Measurements from ENCODE around the gene CYFIP1. TPM values are rescaled to one million over a fixed set of nuclear protein-coding genes. Genes with fewer than 3 reads are reported as not detected.

CYFIP1 gene
- total RNA-seq, 1 donor from 2014 or later: 46.0 TPM

DNA sequence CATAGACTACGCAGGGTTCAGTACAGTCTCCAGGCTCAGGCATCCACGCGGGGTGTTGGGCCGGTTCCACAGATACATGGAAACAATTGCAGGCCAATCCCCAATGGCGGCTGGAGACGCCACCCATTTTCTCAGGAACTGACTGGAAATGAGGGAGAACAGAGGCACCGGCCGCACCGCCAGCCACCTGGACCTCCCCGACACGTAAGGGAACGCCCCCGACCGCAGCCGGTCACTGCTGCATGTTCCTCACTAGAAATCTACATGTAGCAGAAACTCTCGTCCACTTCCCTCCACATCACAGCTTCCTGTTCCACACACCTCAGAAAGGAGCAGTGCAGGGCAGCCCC lies 29.2 kb downstream of the CYFIP1 start:
- ATAC-seq (no peak), DNase-seq (ENCODE audit: low spot score) (no peak)

DNA sequence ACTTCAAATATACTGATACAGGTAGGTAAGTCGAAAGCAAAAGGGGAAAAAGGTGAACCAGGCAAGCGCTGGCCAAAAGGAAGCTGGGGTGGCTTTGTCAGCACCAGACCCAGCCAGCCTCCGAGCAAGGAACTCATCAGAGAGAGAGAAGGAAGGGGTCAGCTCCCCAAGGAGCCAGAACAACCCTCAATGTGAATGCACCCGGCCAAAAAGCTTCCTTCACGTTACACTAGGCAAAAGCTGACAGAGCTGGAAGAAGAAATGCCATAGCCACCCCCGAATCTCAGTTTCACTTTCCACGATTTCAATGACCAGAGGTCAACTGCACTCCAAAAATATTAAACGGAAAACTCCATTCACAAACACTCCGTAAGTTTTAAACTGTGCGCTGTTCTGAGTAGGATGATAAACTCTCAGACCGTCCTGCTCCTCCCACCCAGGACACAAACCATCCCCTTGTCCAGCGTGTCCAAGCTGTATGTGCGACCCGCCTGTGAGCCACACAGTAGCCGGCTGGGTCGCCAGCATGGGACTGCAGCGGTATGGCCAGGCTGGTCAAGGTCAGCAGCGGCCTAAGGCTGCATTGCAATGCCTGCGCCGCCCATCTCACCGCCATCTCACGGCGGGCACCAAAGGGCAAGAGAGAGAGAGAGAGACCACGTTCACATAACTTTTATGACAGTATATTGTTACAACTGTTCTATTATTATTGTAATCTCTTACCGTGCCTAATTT lies 29.7 kb downstream of the CYFIP1 start:
- ATAC-seq (peak; percentile 16), DNase-seq (ENCODE audit: low spot score) (no peak)

DNA sequence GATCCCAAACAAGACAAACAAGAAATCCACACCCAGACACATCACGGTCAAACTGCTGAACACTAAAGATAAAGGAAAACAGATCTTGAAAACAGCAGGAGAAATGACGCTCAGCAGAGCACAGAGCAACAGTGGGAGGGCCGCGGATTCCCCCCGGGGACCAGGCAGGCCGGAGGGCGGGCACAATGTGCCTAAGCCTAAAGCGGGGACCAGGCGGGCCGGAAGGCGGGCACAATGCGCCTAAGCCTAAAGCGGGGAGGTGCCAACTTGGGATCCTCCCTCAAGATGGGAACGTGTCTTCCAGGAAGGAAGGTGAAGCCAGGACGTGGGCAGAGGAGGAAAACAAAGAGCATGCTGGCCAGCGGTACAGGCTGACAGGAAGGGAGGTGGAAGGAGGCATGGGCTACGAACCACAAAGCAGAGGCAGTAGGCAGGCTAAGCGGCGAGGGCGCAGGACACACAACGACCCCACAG lies 31.1 kb downstream of the CYFIP1 start:
- peak; percentile 32 for ATAC-seq
- no peak for DNase-seq (ENCODE audit: low spot score)

DNA sequence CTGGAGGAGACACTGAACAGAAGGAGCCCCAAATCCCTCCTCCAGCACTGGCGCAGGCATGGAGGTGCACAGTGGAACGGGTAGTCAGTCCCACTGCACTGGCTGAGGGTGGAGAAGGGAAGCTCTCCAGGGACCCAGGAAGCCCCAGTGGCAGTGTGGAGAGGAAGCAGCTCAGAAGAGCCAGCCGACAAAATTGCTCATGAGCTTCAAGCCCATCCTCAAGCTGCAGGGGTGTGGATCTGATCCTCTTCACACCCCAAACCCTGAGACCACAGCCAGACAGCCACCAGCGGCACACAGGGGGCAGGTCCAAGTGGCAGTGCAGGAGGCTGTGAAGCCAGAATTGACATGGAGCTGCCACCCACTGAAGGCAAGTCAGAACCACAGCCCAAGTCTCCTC lies 32.1 kb downstream of the CYFIP1 start:
- ATAC-seq: no peak
- DNase-seq (ENCODE audit: low spot score): no peak

DNA sequence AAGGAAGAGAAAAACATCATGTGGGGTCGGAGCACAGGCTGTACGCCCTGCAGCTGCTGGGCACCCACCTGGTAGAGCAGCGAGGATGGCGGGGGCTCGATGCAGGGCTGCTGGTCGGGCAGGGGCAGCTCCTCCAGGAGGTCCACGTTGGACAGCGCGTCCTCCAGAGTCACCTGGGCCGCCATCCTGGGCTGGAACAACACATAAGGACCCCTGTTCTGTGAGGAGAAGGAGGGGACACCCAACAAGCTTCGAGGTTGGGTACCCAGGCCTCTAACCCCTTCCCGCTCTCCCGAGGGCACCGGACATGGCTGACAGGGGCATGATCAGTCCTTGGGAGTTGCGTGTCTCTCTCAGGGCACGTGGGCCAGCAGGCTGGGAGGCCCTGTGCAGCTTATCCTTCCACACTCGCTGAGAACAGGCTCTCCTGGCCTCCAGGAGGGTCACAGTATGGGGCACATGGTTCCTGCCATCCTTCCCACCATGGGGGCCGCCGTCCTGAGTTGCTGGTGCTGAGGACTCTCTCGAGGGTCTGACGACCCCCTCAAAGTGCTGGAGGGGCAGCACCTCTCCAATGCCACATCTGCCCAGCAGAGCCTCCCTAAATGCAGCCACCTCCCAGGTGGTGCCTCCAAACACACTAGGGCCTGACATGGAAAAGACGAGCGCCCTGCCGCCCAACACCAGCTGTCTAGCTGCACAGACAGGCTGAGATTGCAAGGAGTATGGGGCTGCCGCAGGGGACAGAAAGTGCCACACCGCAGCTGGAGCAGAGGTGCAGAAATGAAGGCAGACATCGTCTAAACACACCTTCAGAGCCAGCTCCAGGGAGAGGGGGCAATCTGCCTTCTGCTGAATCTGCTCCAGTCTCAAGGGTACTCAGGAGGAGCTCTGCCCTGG lies 32.8 kb downstream of the CYFIP1 start:
- DNase-seq (ENCODE audit: low spot score) (no peak), ATAC-seq (no peak)

DNA sequence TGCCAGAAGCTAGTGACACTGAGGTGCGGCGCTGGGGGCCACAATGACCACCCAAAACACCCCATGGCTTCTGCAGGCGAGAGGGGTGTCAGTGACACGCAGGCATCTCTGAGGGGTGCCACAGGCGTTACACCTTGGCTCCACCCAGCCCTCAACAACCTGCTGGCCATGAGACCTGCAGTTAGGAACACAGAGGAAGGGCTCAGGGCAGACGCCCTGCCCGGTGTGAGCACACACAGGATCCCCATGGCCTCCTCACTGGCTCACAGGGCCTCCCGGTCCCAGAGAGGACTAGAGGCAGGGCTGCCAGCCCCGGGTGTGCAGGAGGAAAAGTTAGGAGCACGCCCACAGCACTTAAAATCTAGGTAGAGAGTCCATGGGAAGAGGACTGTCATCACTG lies 35.1 kb downstream of the CYFIP1 start:
- ATAC-seq: no peak
- DNase-seq (ENCODE audit: low spot score): no peak

DNA sequence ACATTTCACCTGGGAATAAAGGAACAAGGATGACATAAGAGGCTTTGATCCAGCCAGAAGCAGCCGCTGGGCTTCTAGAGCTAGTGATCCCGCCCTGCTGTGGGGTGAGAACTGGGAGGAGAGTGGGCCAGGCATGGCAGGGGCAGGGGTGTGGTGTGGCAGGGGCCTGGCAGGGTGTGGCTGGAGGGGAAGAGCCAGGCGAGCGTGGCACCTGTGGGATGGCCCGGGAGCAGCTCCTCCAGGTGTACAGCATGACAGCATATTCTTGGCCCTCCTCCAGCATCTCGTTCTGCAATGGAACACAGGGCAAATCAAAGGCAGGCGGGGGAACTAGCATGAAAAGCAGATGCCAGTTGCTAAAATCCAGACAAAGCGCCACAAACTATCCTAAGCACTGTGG lies 35.5 kb downstream of the CYFIP1 start:
- DNase-seq (ENCODE audit: low spot score) (no peak), ATAC-seq (peak; percentile 39)

DNA sequence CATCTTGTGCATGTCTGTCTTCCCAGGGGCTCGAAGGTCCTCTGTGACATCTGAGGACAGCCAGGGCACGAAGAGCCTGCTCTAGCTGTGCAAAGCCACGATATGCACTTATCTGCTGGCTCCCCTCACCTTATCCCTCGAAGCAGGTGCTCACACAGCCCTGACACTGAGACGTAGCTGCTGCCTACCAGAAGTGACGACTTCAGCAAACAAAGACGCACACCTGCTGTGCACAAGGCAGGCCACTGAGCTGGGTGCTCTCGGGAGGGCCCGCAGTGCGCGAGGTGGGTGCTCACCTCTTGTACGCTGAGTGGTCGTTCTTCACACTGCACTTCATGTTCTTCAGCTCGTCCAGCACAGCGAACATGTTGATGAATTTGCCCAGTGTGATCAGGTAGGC lies 37.3 kb downstream of the CYFIP1 start:
- ATAC-seq (no peak), DNase-seq (ENCODE audit: low spot score) (no peak)

DNA sequence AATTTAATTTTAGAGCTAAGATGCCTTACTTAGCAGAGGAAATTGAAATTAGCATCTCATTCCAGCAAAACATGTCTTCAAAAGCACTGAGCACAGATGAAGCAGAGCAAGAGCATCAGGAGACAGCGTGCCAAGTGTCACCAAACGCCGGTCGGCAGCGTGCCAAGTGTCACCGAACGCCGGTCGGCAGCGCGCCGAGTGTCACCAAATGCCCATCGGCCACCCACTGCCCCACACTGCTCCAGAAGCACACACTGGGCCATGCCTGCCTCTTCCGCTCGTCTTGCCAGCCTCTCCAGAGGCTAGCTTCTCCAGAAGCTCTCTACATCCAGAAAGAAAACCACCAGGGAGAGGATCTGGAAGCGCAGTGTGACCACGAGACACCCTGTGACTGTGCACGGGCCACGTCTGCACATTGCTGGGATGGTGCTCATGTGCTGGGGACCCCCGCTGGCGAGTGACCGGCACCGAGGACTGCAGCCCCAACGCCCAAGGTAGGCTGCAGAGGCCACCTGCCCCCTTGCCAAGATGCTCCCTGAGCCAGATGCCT lies 37.8 kb downstream of the CYFIP1 start:
- DNase-seq (ENCODE audit: low spot score) (no peak), ATAC-seq (no peak)

DNA sequence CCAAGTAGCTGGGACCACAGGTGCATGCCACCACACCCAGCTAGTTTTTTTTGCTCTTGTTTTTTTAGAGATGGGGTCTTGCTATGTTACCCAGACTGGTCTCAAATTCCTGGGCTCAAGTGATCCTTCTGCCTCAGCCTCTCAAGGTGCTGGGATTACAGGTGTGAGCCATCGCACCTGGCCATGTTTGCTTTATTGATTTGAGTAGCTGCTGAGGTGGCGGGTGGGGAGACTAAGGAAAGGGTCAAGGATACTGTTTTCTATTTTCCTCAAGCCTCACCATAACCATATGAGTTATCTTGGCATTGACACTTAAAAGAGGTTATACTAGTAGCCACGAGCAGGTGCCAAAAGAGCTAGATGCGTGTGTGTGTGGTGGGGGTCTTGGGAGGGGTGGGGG lies 39.0 kb downstream of the CYFIP1 start:
- no peak for ATAC-seq

DNA sequence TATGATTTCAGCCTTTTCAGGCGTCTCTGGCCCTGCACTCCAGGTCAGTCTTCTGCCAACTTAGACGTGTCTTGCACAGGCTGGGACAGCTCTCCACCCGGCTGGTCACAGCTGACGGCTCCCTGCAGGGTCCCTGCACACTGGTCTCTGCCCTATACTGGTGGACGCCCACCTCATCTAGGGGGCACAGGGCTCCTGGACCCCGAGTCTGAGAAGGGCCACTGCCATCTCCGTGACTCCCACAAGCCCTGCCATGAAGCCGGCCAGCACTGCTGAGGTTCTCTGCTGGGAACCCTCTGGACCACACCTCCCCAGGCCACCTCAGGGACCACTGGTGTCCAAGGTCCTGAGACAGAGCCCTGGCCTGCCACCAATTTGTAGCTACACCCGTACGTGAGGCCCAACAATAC lies 40.5 kb downstream of the CYFIP1 start:
- ATAC-seq: no peak
- DNase-seq (ENCODE audit: low spot score): no peak

More for the DNA sequence above, 39.0 kb downstream of the CYFIP1 start:
- DNase-seq (ENCODE audit: low spot score): no peak

DNA sequence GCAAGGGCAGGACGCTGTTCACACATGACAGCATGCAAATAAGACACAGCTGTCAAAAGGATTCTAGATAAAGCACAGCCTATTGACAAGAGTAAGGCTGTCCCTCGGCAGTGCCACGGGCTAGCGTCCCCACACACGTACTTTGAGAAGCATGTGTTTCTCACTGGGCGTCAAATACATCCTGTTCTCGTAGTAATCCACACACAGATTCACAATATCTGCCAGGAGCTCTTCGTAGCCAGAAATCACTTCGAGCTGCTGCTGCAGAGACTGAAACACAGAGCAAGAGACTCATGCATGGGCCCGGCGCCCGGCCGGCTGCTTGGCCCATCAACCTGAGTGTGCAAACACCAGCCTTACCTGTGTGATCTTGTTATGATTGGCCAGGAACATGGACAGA lies 41.1 kb downstream of the CYFIP1 start:
- ATAC-seq (no peak), DNase-seq (ENCODE audit: low spot score) (no peak)

DNA sequence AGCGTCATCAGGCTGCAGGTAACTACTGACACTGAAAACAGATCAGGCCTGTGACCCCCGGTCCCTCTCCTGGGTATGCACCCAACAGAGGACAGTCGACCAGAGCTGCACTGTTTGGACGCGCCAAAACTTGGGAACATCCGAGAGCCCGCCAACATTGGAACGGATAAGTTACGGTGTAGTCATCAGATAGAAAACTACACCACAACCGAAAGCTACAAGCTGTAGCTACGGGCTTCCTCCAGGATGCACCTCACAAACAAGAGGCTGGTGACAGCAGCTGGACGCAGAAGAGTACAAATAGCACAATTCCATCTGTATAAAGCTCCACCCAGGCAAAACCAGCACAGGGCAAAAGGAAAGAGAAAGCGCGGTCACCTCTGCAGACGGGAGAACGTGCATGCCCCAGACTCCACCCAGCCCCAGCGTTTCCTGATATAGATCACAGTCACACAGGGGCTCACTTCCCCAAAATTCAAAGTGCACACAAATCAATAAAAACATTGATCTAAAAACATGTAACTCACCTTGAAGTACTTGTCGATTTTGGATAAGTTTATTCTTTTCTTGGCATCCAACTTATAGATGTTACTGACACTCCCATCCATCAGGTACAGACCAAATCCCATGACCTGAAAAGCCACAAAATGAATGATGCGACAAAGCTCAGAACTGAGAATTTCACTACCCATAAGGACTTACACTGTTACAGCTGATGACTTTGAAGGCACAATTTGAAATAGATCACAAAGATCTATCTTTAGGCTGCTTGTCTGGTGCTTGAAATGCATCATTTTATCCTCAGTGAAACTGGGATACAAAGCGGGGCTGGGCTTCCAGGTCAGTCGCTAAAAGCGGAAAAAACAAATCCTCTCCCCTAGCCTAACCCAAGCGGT lies 43.3 kb downstream of the CYFIP1 start:
- no peak for ATAC-seq
- DNase-seq (ENCODE audit: low spot score): no peak

DNA sequence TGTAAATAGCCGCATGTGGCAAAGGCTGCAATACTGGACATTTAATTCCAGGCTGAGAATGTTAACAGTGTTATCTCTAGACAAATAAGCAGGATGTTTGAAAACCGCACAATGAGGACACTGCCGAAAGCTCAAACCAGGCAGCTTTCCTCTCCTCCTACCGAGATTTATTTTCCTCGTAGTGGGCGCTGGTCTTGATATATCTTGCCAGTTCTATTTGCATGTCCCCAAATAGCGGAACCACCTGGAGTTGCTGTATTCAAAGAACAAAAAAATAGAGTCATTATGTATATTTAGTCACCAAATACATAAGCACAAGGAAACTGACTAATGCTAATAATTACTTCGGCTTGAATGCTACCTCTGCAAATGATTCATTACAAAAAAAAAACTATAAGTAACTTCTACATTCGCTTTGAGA lies 46.5 kb downstream of the CYFIP1 start:
- ATAC-seq (no peak), DNase-seq (ENCODE audit: low spot score) (no peak)

DNA sequence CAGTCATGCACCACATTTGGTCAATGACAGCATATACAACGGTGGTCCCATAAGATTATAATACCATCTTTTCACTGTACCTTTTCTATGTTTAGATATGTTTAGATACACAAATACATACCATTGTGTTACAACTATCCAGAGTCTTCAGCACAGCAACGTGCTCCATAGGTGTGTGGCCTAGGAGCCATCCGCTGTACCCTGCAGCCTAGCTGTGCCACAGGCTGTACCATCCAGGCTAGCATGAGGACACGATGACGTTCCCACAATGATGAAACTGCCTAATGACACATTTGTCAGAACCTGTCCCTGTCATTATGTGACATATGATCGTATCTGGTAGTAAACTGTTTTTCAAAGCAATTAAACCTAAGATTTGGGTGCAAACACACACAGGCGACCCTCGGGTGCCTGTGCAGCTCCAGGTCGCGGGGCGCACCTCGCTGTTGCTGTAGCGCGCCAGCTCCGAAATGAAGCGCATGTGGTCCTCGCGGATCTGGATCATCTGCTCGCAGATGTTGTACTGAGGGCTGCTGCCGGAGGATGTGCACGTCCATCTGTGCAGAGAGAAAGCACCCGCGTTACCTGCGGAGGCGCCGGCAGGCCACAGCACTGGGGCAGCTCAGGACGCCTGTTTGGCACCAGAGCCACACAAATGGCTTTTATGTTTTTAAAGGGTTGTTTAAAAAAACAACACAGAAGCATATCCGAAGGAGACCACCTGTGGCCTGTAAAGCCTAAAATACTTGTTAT lies 48.2 kb downstream of the CYFIP1 start:
- ATAC-seq: no peak
- DNase-seq (ENCODE audit: low spot score): no peak

DNA sequence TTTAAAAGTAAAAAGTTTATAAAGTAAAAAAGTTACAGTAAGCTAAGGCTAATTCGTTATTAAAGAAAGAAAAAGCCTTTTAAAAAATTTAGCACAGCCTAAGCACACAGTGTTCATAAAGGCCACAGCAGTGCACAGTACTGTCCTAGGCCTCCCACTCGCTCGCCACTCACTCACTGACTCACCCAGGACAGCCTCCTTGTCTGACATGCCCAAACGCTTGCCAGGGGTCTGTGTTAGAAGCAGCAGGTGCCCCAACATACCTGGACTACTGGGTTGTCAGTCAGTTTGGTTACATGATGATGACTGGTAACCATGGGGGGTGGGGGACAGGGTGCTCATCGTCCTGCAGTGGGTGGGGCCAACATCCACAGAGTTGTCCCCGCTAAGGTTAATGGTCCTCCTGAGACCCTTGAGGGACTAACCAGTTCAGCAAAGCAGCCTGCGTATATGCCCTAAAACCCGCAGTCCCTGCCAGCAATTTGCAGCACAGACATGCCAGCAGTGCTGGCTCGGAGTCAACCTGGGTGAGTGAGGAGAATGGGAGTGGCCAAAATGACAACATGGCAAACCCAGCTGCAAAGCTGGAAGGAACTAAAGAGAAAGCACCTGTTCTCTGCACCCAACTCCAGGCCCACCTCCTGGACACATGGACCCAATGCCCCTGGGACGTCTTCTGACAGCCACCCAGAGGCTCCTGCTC lies 49.2 kb downstream of the CYFIP1 start:
- ATAC-seq: peak; percentile 95
- peak; percentile 71 for DNase-seq (ENCODE audit: low spot score)

DNA sequence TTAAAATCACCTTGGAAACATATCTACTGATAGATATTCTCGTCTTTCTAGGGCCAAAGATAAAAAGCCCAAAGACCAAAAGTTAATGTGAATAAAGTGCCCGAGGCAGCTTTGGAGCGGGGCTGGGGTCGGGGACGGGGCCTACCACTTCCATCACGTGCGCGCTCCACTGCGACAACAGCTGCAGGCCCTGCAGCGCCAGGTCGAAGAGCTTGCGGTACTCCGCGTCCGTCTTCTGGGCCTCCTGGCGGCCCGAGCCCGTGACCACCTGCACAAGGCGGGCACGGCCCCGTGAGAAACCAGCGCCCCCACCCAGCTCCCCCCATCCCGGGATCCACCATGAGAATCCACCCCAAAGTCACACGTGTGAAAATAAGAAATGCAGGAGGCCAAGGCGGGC lies 52.4 kb downstream of the CYFIP1 start:
- ATAC-seq: no peak
- no peak for DNase-seq (ENCODE audit: low spot score)

DNA sequence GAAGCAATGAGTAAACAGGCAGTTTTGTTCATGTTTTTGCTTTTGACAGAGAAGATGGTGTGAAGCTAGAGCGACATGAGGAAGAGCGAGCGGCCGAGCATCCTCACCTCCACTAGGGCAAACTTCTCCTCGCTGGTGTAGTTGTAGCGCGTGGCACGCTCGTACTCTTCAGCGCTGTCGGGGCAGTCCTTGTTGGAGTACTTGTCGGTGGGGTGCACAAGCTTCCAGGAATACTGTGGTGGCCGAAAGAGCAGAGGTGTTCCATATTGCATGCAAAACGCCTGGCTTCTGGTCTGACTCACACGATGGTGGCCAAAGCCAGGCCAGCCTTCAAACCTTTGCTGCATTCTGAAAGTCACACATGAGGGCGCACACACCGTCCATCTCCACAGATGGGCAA lies 54.3 kb downstream of the CYFIP1 start:
- no peak for DNase-seq (ENCODE audit: low spot score)
- ATAC-seq: no peak

DNA sequence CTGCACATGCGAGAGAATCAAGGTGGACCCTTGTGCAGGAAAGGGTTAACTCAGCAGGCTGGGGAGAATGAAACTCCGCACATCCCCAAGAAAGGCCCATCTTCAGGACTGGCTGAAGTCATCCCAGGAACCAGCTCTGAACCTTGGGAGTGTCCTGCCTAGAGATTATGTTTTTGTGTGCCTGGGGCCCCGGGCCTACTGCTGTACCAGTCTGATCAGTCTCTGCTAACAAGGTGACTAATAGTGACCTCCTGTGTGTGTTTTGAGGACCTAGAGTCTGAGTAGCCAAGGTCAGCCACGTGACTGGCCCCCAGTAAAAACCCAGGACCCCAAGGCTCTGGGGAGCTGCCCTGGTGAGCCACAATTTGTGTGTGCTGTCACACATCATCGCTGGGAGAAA lies 58.2 kb downstream of the CYFIP1 start:
- no peak for ATAC-seq
- DNase-seq (ENCODE audit: low spot score): no peak

DNA sequence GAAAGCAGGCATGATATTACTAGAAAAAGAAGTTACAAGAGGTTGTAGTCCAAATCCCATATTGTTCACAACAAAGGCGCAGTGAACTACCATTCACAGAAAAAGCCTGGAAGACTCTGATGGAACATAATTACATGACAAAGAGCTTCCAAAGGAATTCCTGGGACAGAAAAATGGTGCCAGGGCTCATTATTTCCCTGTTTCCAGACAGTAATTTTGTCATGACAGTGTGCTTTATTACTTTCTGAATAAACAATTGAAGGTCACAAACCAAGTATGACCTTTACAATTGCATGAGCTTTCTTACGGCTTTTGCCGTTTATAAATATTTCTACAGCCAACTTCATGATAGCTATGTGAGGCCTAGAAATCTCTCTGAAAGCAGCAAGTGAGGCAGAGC lies 61.0 kb downstream of the CYFIP1 start:
- DNase-seq (ENCODE audit: low spot score) (no peak), ATAC-seq (no peak)
